CD4-positive, alpha-beta T cell treated with Interleukin-17A for 1 hour (primary cell): ENCODE data around the gene AKAP6.

Experiments
- DNase-seq: peaks from one replicate; pipeline ENCODE4 v3.0.0-alpha.2; 2020

AKAP6 gene

GRCh38 chr14:32412103-32412502 lies 83.0 kb downstream of the AKAP6 start:
- no peak for DNase-seq

- DNase-seq, result no peak
These were observed 83.4 kb downstream of the AKAP6 start for GRCh38 chr14:32412532-32412931.

- DNase-seq, result no peak
These were observed 85.0 kb downstream of the AKAP6 start for GRCh38 chr14:32413967-32414640.

- no peak for DNase-seq
These were observed 85.7 kb downstream of the AKAP6 start for GRCh38 chr14:32414808-32415255.

- no peak for DNase-seq
These were observed 89.0 kb downstream of the AKAP6 start for GRCh38 chr14:32417956-32418552.

GRCh38 chr14:32419429-32419828 lies 90.3 kb downstream of the AKAP6 start:
- no peak for DNase-seq

GRCh38 chr14:32421781-32422180 lies 92.7 kb downstream of the AKAP6 start:
- no peak for DNase-seq

- no peak for DNase-seq
These were observed 93.3 kb downstream of the AKAP6 start for GRCh38 chr14:32422440-32422839.

- DNase-seq, result no peak
These were observed 96.9 kb downstream of the AKAP6 start for GRCh38 chr14:32426028-32426427.

GRCh38 chr14:32426586-32427388 lies 97.7 kb downstream of the AKAP6 start:
- DNase-seq, result no peak

- no peak for DNase-seq
These were observed 98.8 kb downstream of the AKAP6 start for GRCh38 chr14:32427726-32428528.

- no peak for DNase-seq
These were observed 99.8 kb downstream of the AKAP6 start for GRCh38 chr14:32428875-32429274.

- DNase-seq, result no peak
These were observed 101.2 kb downstream of the AKAP6 start for GRCh38 chr14:32430326-32430725.

GRCh38 chr14:32432813-32433538 lies 103.9 kb downstream of the AKAP6 start:
- no peak for DNase-seq

GRCh38 chr14:32434180-32434579 lies 105.1 kb downstream of the AKAP6 start:
- no peak for DNase-seq

GRCh38 chr14:32434880-32435279 lies 105.8 kb downstream of the AKAP6 start:
- no peak for DNase-seq

- DNase-seq, result no peak
These were observed 106.3 kb downstream of the AKAP6 start for GRCh38 chr14:32435411-32435810.

- DNase-seq, result no peak
These were observed 107.9 kb downstream of the AKAP6 start for GRCh38 chr14:32436993-32437392.

- no peak for DNase-seq
These were observed 109.4 kb downstream of the AKAP6 start for GRCh38 chr14:32438517-32438916.

GRCh38 chr14:32443890-32444661 lies 115.0 kb downstream of the AKAP6 start:
- DNase-seq, result no peak

- no peak for DNase-seq
These were observed 118.3 kb downstream of the AKAP6 start for GRCh38 chr14:32447371-32447770.

- no peak for DNase-seq
These were observed 120.5 kb downstream of the AKAP6 start for GRCh38 chr14:32449648-32450047.
